HG03039 (cell line): Measurements from ENCODE around the gene BEST1.

Source experiments
- ATAC-seq: cut with Tn5 transposase; IDR thresholded peaks from one replicate; pipeline ENCODE4 v1.9.1; 2021; ENCODE audit warnings: mild to moderate bottlenecking, moderate library complexity; ENCODE audit not compliant: unreplicated experiment

The BEST1 gene

DNA sequence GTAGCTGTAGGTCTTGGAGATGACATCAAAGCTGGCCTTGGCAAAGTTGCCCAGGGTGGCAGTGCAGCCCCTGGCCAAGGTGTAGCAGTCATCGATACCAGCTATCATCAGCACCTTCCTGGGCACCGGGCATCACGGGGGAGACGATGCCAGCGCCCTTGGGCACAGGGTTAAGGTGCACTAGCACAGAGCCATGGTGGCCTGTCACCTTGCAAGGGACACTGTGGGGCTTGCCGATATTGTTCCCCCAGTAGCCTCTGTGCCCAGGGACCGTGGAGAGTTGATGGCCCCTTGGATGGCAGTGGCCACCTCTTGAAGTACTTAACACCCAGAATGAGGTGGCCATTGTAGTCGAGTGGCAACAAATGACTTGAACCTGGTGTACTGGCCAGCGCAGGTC lies 61.7 kb downstream of the BEST1 start:
- no peak for ATAC-seq

DNA sequence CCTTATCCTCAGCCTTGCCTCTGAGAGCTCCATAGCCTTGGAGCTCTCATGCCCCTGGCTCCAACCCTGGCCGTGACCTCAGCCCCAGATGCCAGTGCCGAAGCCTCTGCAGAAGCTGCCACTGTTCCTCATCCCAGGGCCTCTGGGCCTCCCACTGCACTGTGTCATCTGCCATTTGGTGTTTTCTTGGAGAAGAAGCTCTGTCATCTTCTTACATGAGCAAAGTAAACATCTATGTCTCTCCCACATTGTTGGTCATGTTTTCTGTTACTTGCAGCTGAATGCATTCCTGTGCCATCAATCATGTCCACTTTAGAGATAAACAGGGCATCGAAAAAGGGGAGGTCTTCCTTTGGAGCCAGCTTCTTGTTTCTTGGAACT lies 62.3 kb downstream of the BEST1 start:
- ATAC-seq = no peak

GRCh38 chr11:62012832-62013461 lies 62.8 kb downstream of the BEST1 start:
- ATAC-seq = no peak
